Gastrocnemius medialis (tissue), 4 donors: Measurements from ENCODE around the gene ADAMTS2. TPM values are rescaled to one million over a fixed set of nuclear protein-coding genes. Genes with fewer than 3 reads are reported as not detected.

ENCODE experiments used
- ATAC-seq, 2 donors: fragments of 150-250 bp; one replicate each; pipeline ENCODE4 v1.9.1; 2016
- DNase-seq, 2 donors: peaks; one replicate each; pipeline ENCODE4 v3.0.0-alpha.2; 2019
- H3K27ac ChIP-seq, 4 donors: fragments of 200-600 bp; sonication (generic); 1 replicate in 1 of 4; 2 replicates in 3 of 4; pipeline ENCODE4 v1.5.1; 2016 to 2018; ENCODE audit warnings: mild to moderate bottlenecking in 2 of 4, moderate library complexity in 1 of 4
- H3K27me3 ChIP-seq, 3 donors: fragments of 200-600 bp; sonication (generic) in 2 of 3; 1 replicate in 1 of 3; 2 replicates in 2 of 3; pipeline versions ENCODE4 v1.5.1 to v1.6.0; 2016 to 2019; ENCODE audit warnings: mild to moderate bottlenecking in 1 of 3, moderate library complexity in 1 of 3
- H3K36me3 ChIP-seq, 2 donors: fragments of 200-600 bp; sonication (generic) in 1 of 2; one replicate each; pipeline ENCODE4 v1.5.1; 2017 to 2018
- H3K4me1 ChIP-seq, 2 donors: fragments of 200-600 bp; sonication (generic) in 1 of 2; one replicate each; pipeline ENCODE4 v1.5.1; 2016 to 2017; ENCODE audit warnings: mild to moderate bottlenecking in 2 of 2
- H3K4me3 ChIP-seq, 4 donors: fragments of 200-600 bp; sonication (generic) in 3 of 4; 1 replicate in 1 of 4; 2 replicates in 3 of 4; pipeline ENCODE4 v1.5.1; 2016 to 2019; ENCODE audit warnings: mild to moderate bottlenecking in 2 of 4
- H3K9me3 ChIP-seq, 3 donors: fragments of 200-600 bp; sonication (generic) in 2 of 3; 1 replicate in 1 of 3; 2 replicates in 2 of 3; pipeline ENCODE4 v1.5.1; 2016 to 2019
- CTCF ChIP-seq, 5 experiments: fragments of 450-650 bp in 3 of 5; fragments of 200-600 bp in 2 of 5; sonication (generic) in 2 of 5; IDR thresholded peaks in 4 of 5; conservative IDR thresholded peaks in 1 of 5; 1 replicate in 4 of 5; 2 replicates in 1 of 5; pipeline ENCODE4 v1.5.1; 2016 to 2019; ENCODE audit warnings: antibody characterized with exemption in 5 of 5, mild to moderate bottlenecking in 3 of 5, moderate library complexity in 3 of 5
- POLR2A ChIP-seq, 2 donors: fragments of 450-650 bp; IDR thresholded peaks; one replicate each; pipeline ENCODE4 v1.6.1; 2017; ENCODE audit warnings: antibody characterized with exemption in 2 of 2, mild to moderate bottlenecking in 2 of 2, moderate library complexity in 2 of 2
- in situ Hi-C, 4 donors: fragments of 200-750 bp; cut with MboI; loops; one replicate each; pipeline versions ENCODE4 v1.15.0 to v1.8.0; 2017; ENCODE audit warnings: low sequenced_read_pairs in 4 of 4
- intact Hi-C: fragments of 100-400 bp; cut with DNase I; formaldehyde crosslinking; loops from one replicate; pipeline ENCODE4 v1.15.1; 2023; ENCODE audit warnings: low total_unique reads
- total RNA-seq, 4 donors: library from RNA; depleted of rRNA; stranded (reverse); fragments of >200 nt; gene quantifications; one replicate each; pipeline versions ENCODE4 v1.1.0 to v1.2.3, GENCODE V29; 2016

The ADAMTS2 gene
- total RNA-seq, 4 donors from 2014 or later, result 0.78 to 3.8 (median 2.0) TPM

- Histone ChIP-seq H3K4me3 (no peak overlapping the region), H3K27ac (no peak overlapping the region), H3K9me3 (no peaks in the 10 kb centered on the region), H3K27me3 (no peaks in the 10 kb centered on the region), H3K36me3 (no peaks in the 10 kb centered on the region), H3K4me1 (no peaks in the 10 kb centered on the region)
- DNase-seq, result no peak
- TF ChIP-seq POLR2A (IDR thresholded peaks at IDR 0.05), result no peak
- TF ChIP-seq CTCF (IDR thresholded peaks at IDR 0.05 in 4 of 5, conservative IDR thresholded peaks at IDR 0.05 in 1 of 5), result no peak
- in situ Hi-C loops, result no loop called here
- no peak for ATAC-seq
- intact Hi-C loops, result no loop called here
Measured at GRCh38 chr5:179128976-179129375, 216.3 kb downstream of the ADAMTS2 start.

GRCh38 chr5:179128041-179128365 lies 217.3 kb downstream of the ADAMTS2 start:
- H3K4me3 ChIP-seq, result no peak overlapping the region
- in situ Hi-C loops, result no loop called here
- TF ChIP-seq POLR2A (IDR thresholded peaks at IDR 0.05) (no peak), CTCF (IDR thresholded peaks at IDR 0.05 in 4 of 5, conservative IDR thresholded peaks at IDR 0.05 in 1 of 5) (no peak)
- no peaks in the 10 kb centered on the region for H3K9me3 ChIP-seq
- intact Hi-C loops, result no loop called here
- no peak overlapping the region for H3K27ac ChIP-seq
- DNase-seq, result no peak
- no peaks in the 10 kb centered on the region for H3K4me1 ChIP-seq
- H3K36me3 ChIP-seq, result no peaks in the 10 kb centered on the region
- no peak for ATAC-seq
- no peaks in the 10 kb centered on the region for H3K27me3 ChIP-seq

- DNase-seq (no peak), ATAC-seq (no peak)
- Histone ChIP-seq H3K27me3 (no peaks in the 10 kb centered on the region), H3K27ac (no peak overlapping the region), H3K4me3 (no peak overlapping the region), H3K36me3 (no peaks in the 10 kb centered on the region), H3K9me3 (no peaks in the 10 kb centered on the region), H3K4me1 (no peaks in the 10 kb centered on the region)
- intact Hi-C loops (no loop called here), in situ Hi-C loops (no loop called here)
- TF ChIP-seq CTCF (IDR thresholded peaks at IDR 0.05 in 4 of 5, conservative IDR thresholded peaks at IDR 0.05 in 1 of 5), result no peak
- no peak for TF ChIP-seq POLR2A (IDR thresholded peaks at IDR 0.05)
Measured at GRCh38 chr5:179127136-179128040, 217.9 kb downstream of the ADAMTS2 start.

GRCh38 chr5:179126506-179126991 lies 218.7 kb downstream of the ADAMTS2 start:
- H3K9me3 ChIP-seq, result no peaks in the 10 kb centered on the region
- no peaks in the 10 kb centered on the region for H3K36me3 ChIP-seq
- in situ Hi-C loops (no loop called here), intact Hi-C loops (no loop called here)
- ATAC-seq, result no peak
- no peak for DNase-seq
- no peak for TF ChIP-seq POLR2A (IDR thresholded peaks at IDR 0.05)
- H3K4me1 ChIP-seq, result no peaks in the 10 kb centered on the region
- no peak overlapping the region for H3K27ac ChIP-seq
- no peaks in the 10 kb centered on the region for H3K27me3 ChIP-seq
- H3K4me3 ChIP-seq, result no peak overlapping the region

GRCh38 chr5:179125789-179126505 lies 219.3 kb downstream of the ADAMTS2 start:
- no peaks in the 10 kb centered on the region for H3K36me3 ChIP-seq
- in situ Hi-C loops, result no loop called here

More at GRCh38 chr5:179125789-179126505, 219.3 kb downstream of the ADAMTS2 start:
- Histone ChIP-seq H3K27ac (no peak overlapping the region), H3K27me3 (no peaks in the 10 kb centered on the region), H3K9me3 (no peaks in the 10 kb centered on the region), H3K4me1 (no peaks in the 10 kb centered on the region), H3K4me3 (no peak overlapping the region)
- TF ChIP-seq CTCF (IDR thresholded peaks at IDR 0.05 in 4 of 5, conservative IDR thresholded peaks at IDR 0.05 in 1 of 5), result no peak
- no peak for TF ChIP-seq POLR2A (IDR thresholded peaks at IDR 0.05)
- intact Hi-C loops, result no loop called here
- ATAC-seq, result no peak
- no peak for DNase-seq
